Stomach smooth muscle (tissue), 2 donors: ENCODE measurements around the gene MIF.

Source experiments
- H3K27ac ChIP-seq: one replicate; pipeline ENCODE4 v1.7.0; 2013; ENCODE audit warnings: mild to moderate bottlenecking, low read length, inconsistent platforms
- H3K27me3 ChIP-seq, 2 donors: one replicate each; pipeline ENCODE4 v1.7.0; 2013; ENCODE audit warnings: low read length in 2 of 2; ENCODE audit not compliant: insufficient read depth in 2 of 2, control insufficient read depth in 1 of 2
- H3K36me3 ChIP-seq, 2 donors: one replicate each; pipeline ENCODE4 v1.7.0; 2013; ENCODE audit warnings: low read length in 2 of 2; ENCODE audit not compliant: control insufficient read depth in 2 of 2, insufficient read depth in 2 of 2
- H3K4me1 ChIP-seq: one replicate; pipeline ENCODE4 v1.7.0; 2013; ENCODE audit warnings: low read length; ENCODE audit not compliant: control insufficient read depth, insufficient read depth
- H3K4me3 ChIP-seq, 2 donors: one replicate each; pipeline ENCODE4 v1.7.0; 2013; ENCODE audit warnings: low read length in 2 of 2
- H3K9ac ChIP-seq, 2 donors: one replicate each; pipeline ENCODE4 v1.7.0; 2013; ENCODE audit warnings: low read length in 2 of 2, mild to moderate bottlenecking in 1 of 2
- H3K9me3 ChIP-seq, 2 donors: one replicate each; pipeline ENCODE4 v1.7.0; 2013; ENCODE audit warnings: low read length in 2 of 2; ENCODE audit not compliant: control insufficient read depth in 2 of 2
- donor health status: healthy.
- donor health status: Pancreatic carcinoma.

Gene MIF

GRCh38 chr22:23893945-23894709 is at the start of gene MIF:
Gene MIF (plus strand): TSS chr22:23894383. CDS start chr22:23894475, 92 bp downstream.
- Histone ChIP-seq H3K9me3 (no peaks in the 10 kb centered on the region), H3K36me3 (peaks cover 4% of the 10 kb centered on the region in 2 donors), H3K4me1 (peaks cover 30% of the 10 kb centered on the region), H3K27ac (peak within 1 kb of the TSS; percentile 79), H3K4me3 (peak within 1 kb of the TSS; percentile 61 to 82), H3K27me3 (no peaks in the 10 kb centered on the region), H3K9ac (peak within 1 kb of the TSS; percentile 51 to 76)

DNA sequence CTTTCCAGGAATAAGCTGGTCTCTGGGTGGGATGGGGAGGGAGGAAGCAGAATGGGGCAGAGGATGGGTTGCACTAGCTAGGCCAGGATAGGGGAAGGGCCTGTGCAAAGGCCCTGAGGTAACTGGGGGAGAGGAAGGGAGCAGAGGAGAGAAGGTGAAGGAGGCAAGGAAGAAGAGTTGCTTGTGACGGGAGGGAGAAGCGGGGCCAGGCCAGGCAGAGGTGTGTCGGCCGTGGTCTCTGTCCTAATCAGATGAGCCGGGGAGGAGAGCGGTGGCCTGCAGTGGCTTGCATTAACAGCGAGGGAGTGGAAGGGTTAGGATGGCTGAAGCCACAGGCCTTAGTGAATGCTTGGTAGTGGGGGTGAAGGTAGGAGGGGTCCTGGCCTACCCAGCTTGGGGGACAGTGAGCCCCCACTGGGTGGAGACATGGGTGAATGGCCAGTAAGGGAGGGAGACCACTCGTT is 49.4 kb upstream of the MIF start:
- Histone ChIP-seq H3K36me3 (no peaks in the 10 kb centered on the region), H3K9me3 (no peaks in the 10 kb centered on the region), H3K4me1 (peaks cover 13% of the 10 kb centered on the region), H3K4me3 (no peak overlapping the region), H3K27me3 (no peaks in the 10 kb centered on the region), H3K9ac (no peak overlapping the region), H3K27ac (no peak overlapping the region)

- peaks cover 13% of the 10 kb centered on the region for H3K4me1 ChIP-seq
- H3K9me3 ChIP-seq, result no peaks in the 10 kb centered on the region
- H3K4me3 ChIP-seq, result no peak overlapping the region
- no peaks in the 10 kb centered on the region for H3K36me3 ChIP-seq
- no peaks in the 10 kb centered on the region for H3K27me3 ChIP-seq
- H3K27ac ChIP-seq, result no peak overlapping the region
- H3K9ac ChIP-seq, result no peak overlapping the region
Observed at GRCh38 chr22:23845265-23846080, 48.7 kb upstream of the MIF start.

GRCh38 chr22:23846081-23846469 is 48.1 kb upstream of the MIF start:
- Histone ChIP-seq H3K4me3 (no peak overlapping the region), H3K9ac (no peak overlapping the region), H3K4me1 (peaks cover 13% of the 10 kb centered on the region), H3K27me3 (no peaks in the 10 kb centered on the region), H3K9me3 (no peaks in the 10 kb centered on the region), H3K36me3 (no peaks in the 10 kb centered on the region), H3K27ac (no peak overlapping the region)

DNA sequence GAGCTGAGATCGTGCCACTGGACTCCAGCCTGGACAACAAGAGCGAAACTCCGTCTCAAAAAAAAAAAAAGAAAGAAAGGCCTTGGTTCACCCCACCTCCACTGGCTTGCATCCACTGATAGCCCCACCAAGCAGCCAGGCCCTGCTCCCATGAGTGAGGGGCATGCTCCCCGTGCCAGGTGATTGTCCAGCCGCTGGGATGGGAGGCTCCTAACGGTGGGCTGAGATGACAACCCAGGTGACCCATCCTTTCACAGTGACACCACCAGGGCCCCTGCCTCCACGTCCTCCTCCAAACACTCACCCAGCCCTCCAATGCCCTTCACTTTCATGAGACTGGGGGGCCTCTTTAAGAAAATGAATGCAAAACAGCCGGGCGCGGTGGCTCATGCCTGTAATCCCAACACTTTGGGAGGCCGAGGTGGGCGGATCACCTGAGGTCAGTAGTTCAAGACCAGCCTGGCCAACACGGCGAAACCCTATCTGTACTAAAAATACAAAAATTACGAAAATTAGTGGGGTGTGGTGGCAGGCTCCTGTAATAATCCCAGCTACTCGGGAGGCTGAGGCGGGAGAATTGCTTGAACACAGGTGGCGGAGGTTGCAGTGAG is 46.8 kb upstream of the MIF start:
- no peak overlapping the region for H3K27ac ChIP-seq
- H3K27me3 ChIP-seq, result no peaks in the 10 kb centered on the region
- peaks cover 13% of the 10 kb centered on the region for H3K4me1 ChIP-seq
- no peak overlapping the region for H3K4me3 ChIP-seq
- H3K9ac ChIP-seq, result no peak overlapping the region
- no peaks in the 10 kb centered on the region for H3K9me3 ChIP-seq
- H3K36me3 ChIP-seq, result no peaks in the 10 kb centered on the region

- Histone ChIP-seq H3K9me3 (no peaks in the 10 kb centered on the region), H3K27ac (no peak overlapping the region), H3K36me3 (no peaks in the 10 kb centered on the region), H3K4me1 (peaks cover 13% of the 10 kb centered on the region), H3K9ac (no peak overlapping the region), H3K27me3 (no peaks in the 10 kb centered on the region), H3K4me3 (no peak overlapping the region)
Observed at GRCh38 chr22:23847991-23848864, 46.0 kb upstream of the MIF start.

- H3K27me3 ChIP-seq, result no peaks in the 10 kb centered on the region
- H3K27ac ChIP-seq, result no peak overlapping the region
- peaks cover 13% of the 10 kb centered on the region for H3K4me1 ChIP-seq
- no peaks in the 10 kb centered on the region for H3K9me3 ChIP-seq
- H3K9ac ChIP-seq, result peak overlapping the region; percentile 21 to 32
- no peaks in the 10 kb centered on the region for H3K36me3 ChIP-seq
- H3K4me3 ChIP-seq, result peak overlapping the region in 1 of 2 donors; percentile 35
Observed at GRCh38 chr22:23849009-23850006, 44.9 kb upstream of the MIF start.

- H3K36me3 ChIP-seq, result no peaks in the 10 kb centered on the region
- no peak overlapping the region for H3K9ac ChIP-seq
- H3K9me3 ChIP-seq, result no peaks in the 10 kb centered on the region
- peaks cover 9% of the 10 kb centered on the region for H3K4me1 ChIP-seq
- H3K27ac ChIP-seq, result no peak overlapping the region
- no peaks in the 10 kb centered on the region for H3K27me3 ChIP-seq
- H3K4me3 ChIP-seq, result no peak overlapping the region
Observed at GRCh38 chr22:23850136-23850611, 44.0 kb upstream of the MIF start.
